GM21360 (cell line): ENCODE results near the gene MEGF8.
"Not testable (repeated sequence)": the region's sequence is repeated elsewhere in the genome, so short reads cannot be mapped to it uniquely, and the experiment has no call there.

ENCODE experiments used
- ATAC-seq: cut with Tn5 transposase; IDR thresholded peaks from one replicate; pipeline ENCODE4 v1.9.1; 2021; ENCODE audit warnings: mild to moderate bottlenecking, moderate library complexity; ENCODE audit not compliant: unreplicated experiment

Gene MEGF8

GRCh38 chr19:42328854-42329253 is 3.4 kb downstream of the MEGF8 start:
- ATAC-seq, result no peak

- ATAC-seq, result no peak
These were observed 4.8 kb downstream of the MEGF8 start for GRCh38 chr19:42330241-42330711.

- ATAC-seq, result not testable (repeated sequence)
These were observed 5.9 kb downstream of the MEGF8 start for GRCh38 chr19:42331333-42331732.

- ATAC-seq, result no peak
These were observed 6.6 kb downstream of the MEGF8 start for GRCh38 chr19:42332059-42332458.

- no peak for ATAC-seq
These were observed 7.6 kb downstream of the MEGF8 start for GRCh38 chr19:42333018-42333417.

- no peak for ATAC-seq
These were observed 8.7 kb downstream of the MEGF8 start for GRCh38 chr19:42333975-42334696.

GRCh38 chr19:42334697-42335373 is 9.4 kb downstream of the MEGF8 start:
- ATAC-seq, result no peak

- ATAC-seq, result no peak
These were observed 10.0 kb downstream of the MEGF8 start for GRCh38 chr19:42335374-42335936.

GRCh38 chr19:42335971-42336370 is 10.5 kb downstream of the MEGF8 start:
- ATAC-seq, result no peak

- ATAC-seq, result not testable (repeated sequence)
These were observed 13.9 kb downstream of the MEGF8 start for GRCh38 chr19:42339126-42339860.

GRCh38 chr19:42339922-42340321 is 14.5 kb downstream of the MEGF8 start:
- ATAC-seq, result not testable (repeated sequence)

- ATAC-seq, result no peak
These were observed 18.1 kb downstream of the MEGF8 start for GRCh38 chr19:42343344-42344110.

- ATAC-seq, result no peak
These were observed 19.0 kb downstream of the MEGF8 start for GRCh38 chr19:42344336-42344893.

- ATAC-seq, result no peak
These were observed 19.9 kb downstream of the MEGF8 start for GRCh38 chr19:42345191-42345812.

GRCh38 chr19:42348211-42348610 is 22.8 kb downstream of the MEGF8 start:
- no peak for ATAC-seq

GRCh38 chr19:42349378-42350107 is 24.1 kb downstream of the MEGF8 start:
- ATAC-seq, result no peak

- ATAC-seq, result no peak
These were observed 25.0 kb downstream of the MEGF8 start for GRCh38 chr19:42350417-42350816.

- ATAC-seq, result no peak
These were observed 25.8 kb downstream of the MEGF8 start for GRCh38 chr19:42351079-42351735.
